K562 (cell line): ENCODE data around the gene CCDC106. TPM values are rescaled to one million over a fixed set of nuclear protein-coding genes. Genes with fewer than 3 reads are reported as not detected.
A peak's percentile ranks its signal among the peaks of the same experiment; 100 is the strongest.

Experiments used
- BMI1 ChIP-seq: fragments of 150-350 bp; IDR thresholded peaks from 2 replicates; pipeline ENCODE4 v1.6.1; 2014; ENCODE audit warnings: low read length
- CBFA2T3 ChIP-seq: fragments of 450-650 bp; IDR thresholded peaks from 2 replicates; pipeline ENCODE4 v1.6.1; 2017
- MCM5 ChIP-seq: fragments of 450-650 bp; IDR thresholded peaks from 2 replicates; pipeline ENCODE4 v1.6.1; 2016; ENCODE audit warnings: low read depth
- MTA2 ChIP-seq: fragments of 450-650 bp; IDR thresholded peaks from 2 replicates; pipeline ENCODE4 v1.6.1; 2016; ENCODE audit warnings: low read depth
- NCOA4 ChIP-seq: fragments of 450-650 bp; IDR thresholded peaks from 2 replicates; pipeline ENCODE4 v1.6.1; 2018; ENCODE audit warnings: mild to moderate bottlenecking; ENCODE audit not compliant: partially characterized antibody
- NEUROD1 ChIP-seq: fragments of 150-350 bp; IDR thresholded peaks from 2 replicates; pipeline ENCODE4 v1.6.1; 2014; ENCODE audit warnings: borderline replicate concordance, low read length, low read depth; ENCODE audit not compliant: partially characterized antibody
- NFIC ChIP-seq: fragments of 450-650 bp; IDR thresholded peaks from 2 replicates; pipeline ENCODE4 v1.6.1; 2017; ENCODE audit warnings: mild to moderate bottlenecking, inconsistent platforms
- PTRF ChIP-seq: fragments of 450-650 bp; IDR thresholded peaks from 2 replicates; pipeline ENCODE4 v1.6.1; 2016; ENCODE audit warnings: mild to moderate bottlenecking, missing genetic modification characterization, missing compliant biosample characterization
- RBFOX2 ChIP-seq: fragments of 200-400 bp; formaldehyde crosslinking; IDR thresholded peaks from 2 replicates; pipeline ENCODE4 v1.6.1; 2017; ENCODE audit warnings: low read depth, mild to moderate bottlenecking, low read length, moderate library complexity
- SAFB2 ChIP-seq: fragments of 200-400 bp; formaldehyde crosslinking; IDR thresholded peaks from 2 replicates; pipeline ENCODE4 v1.6.1; 2018; ENCODE audit warnings: borderline replicate concordance, low read length, low read depth, moderate library complexity; ENCODE audit not compliant: severe bottlenecking
- SMARCA4 ChIP-seq: fragments of 450-650 bp; IDR thresholded peaks from 2 replicates; pipeline ENCODE4 v1.6.1; 2016
- SNRNP70 ChIP-seq: fragments of 200-400 bp; formaldehyde crosslinking; optimal IDR thresholded peaks from 2 replicates; pipeline ENCODE3; 2017; ENCODE audit warnings: low read depth, low read length
- TCF3 ChIP-seq: sonication (generic); formaldehyde crosslinking; IDR thresholded peaks from 2 replicates; pipeline ENCODE4 v1.4.0; 2020; ENCODE audit warnings: mild to moderate bottlenecking, missing genetic modification reagents
- TGIF2 ChIP-seq: sonication (generic); formaldehyde crosslinking; IDR thresholded peaks from 2 replicates; pipeline ENCODE4 v1.8.1; 2022; ENCODE audit warnings: mild to moderate bottlenecking, missing genetic modification reagents, moderate library complexity
- ZKSCAN3 ChIP-seq: fragments of 250-450 bp; sonication (Bioruptor Pico); IDR thresholded peaks from 2 replicates; pipeline ENCODE4 v1.4.0; 2020
- ZSCAN29 ChIP-seq: fragments of 450-650 bp; IDR thresholded peaks from 2 replicates; pipeline ENCODE4 v1.6.1; 2017
- polyA plus RNA-seq, 8 experiments: library from polyadenylated mRNA; depleted of rRNA in 4 of 8; stranded (reverse) in 5 of 8; unstranded in 3 of 8; fragments of >200 nt; fragmentation: Nextera tagmentation in 2 of 8; fragmentation: Illumina TruSeq in 1 of 8; extraction: Ambion mirVana in 2 of 8; extraction: Trizol in 1 of 8; gene quantifications; 2 replicates each; pipeline versions ENCODE4 v1.2.1 to v1.2.3, GENCODE V29; 2011 to 2014; ENCODE audit warnings: inconsistent platforms in 1 of 8, missing spikeins in 1 of 8
- total RNA-seq, 7 experiments: library from RNA; depleted of rRNA in 6 of 7; stranded (reverse); fragments of >200 nt in 6 of 7; fragmentation: Illumina TruSeq in 2 of 7; extraction: Trizol in 2 of 7; gene quantifications; 2 replicates each; pipeline versions ENCODE4 v1.2.1 to v1.2.3, GENCODE V29; 2011 to 2021; ENCODE audit warnings: low replicate concordance in 1 of 7
- TF ChIP-seq, protein P1 (sequence below): fragments of 250-450 bp; sonication (Bioruptor Pico); IDR thresholded peaks from 2 replicates; pipeline ENCODE4 v1.8.0; 2022; ENCODE audit warnings: moderate library complexity, mild to moderate bottlenecking, inconsistent platforms
- TF ChIP-seq, protein P2 (sequence below): fragments of 200-800 bp; sonication (Bioruptor generic); IDR thresholded peaks from 2 replicates; pipeline ENCODE4 v1.6.1; 2017; ENCODE audit warnings: missing genetic modification characterization, missing compliant biosample characterization
- TF ChIP-seq, protein P3 (sequence below): fragments of 200-600 bp; sonication (generic); IDR thresholded peaks from one replicate; pipeline ENCODE4 v1.6.1; 2012; ENCODE audit warnings: mild to moderate bottlenecking, low read depth, low read length, inconsistent platforms

CCDC106 gene
- total and polyA plus RNA-seq, 9 of the 15 experiments (the other 6 are each of a cell fraction or from before 2014, with no cell fraction given): 0.10 to 27.5 (median 15.0) TPM; not detected in 1

DNA sequence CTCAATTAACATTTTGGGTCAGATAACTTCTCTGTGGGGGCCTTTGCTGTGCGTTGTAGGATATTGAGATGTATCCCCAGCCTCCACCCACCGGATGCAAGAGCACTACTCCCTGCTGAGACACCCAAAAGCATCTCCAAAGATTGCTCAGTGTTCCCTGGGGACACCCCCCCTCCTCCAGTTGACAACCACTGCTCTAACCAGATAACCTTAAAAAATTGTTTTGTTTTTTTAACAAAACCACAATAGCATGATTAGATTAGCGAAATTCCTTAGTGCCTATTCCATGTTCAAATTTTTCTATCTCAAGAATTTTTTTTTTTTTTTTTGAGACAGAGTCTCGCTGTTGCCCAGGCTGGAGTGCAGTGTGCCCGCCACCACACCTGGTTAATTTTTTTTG, 24.4 kb downstream of the CCDC106 start (continued):
- TF ChIP-seq, protein P1, sequence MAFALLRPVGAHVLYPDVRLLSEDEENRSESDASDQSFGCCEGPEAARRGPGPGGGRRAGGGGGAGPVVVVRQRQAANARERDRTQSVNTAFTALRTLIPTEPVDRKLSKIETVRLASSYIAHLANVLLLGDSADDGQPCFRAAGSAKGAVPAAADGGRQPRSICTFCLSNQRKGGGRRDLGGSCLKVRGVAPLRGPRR (CRISPR knock-in tag): no peak
- TF ChIP-seq, protein P2, sequence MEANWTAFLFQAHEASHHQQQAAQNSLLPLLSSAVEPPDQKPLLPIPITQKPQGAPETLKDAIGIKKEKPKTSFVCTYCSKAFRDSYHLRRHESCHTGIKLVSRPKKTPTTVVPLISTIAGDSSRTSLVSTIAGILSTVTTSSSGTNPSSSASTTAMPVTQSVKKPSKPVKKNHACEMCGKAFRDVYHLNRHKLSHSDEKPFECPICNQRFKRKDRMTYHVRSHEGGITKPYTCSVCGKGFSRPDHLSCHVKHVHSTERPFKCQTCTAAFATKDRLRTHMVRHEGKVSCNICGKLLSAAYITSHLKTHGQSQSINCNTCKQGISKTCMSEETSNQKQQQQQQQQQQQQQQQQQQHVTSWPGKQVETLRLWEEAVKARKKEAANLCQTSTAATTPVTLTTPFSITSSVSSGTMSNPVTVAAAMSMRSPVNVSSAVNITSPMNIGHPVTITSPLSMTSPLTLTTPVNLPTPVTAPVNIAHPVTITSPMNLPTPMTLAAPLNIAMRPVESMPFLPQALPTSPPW (CRISPR knock-in tag): peak; percentile 90
- TF ChIP-seq CBFA2T3 (peak; percentile 83), MCM5 (no peak), TCF3 (CRISPR knock-in tag) (peak; percentile 81), RBFOX2 (no peak), MTA2 (0 out of 2 replicates have a peak, but pooled peaks have one; percentile 34), ZKSCAN3 (CRISPR knock-in tag) (no peak), NCOA4 (no peak), NEUROD1 (no peak), SMARCA4 (peak; percentile 68), BMI1 (no peak), SAFB2 (no peak), SNRNP70 (no peak), ZSCAN29 (no peak), TGIF2 (no peak), NFIC (no peak), PTRF (tag) (no peak)
- TF ChIP-seq, protein P3, sequence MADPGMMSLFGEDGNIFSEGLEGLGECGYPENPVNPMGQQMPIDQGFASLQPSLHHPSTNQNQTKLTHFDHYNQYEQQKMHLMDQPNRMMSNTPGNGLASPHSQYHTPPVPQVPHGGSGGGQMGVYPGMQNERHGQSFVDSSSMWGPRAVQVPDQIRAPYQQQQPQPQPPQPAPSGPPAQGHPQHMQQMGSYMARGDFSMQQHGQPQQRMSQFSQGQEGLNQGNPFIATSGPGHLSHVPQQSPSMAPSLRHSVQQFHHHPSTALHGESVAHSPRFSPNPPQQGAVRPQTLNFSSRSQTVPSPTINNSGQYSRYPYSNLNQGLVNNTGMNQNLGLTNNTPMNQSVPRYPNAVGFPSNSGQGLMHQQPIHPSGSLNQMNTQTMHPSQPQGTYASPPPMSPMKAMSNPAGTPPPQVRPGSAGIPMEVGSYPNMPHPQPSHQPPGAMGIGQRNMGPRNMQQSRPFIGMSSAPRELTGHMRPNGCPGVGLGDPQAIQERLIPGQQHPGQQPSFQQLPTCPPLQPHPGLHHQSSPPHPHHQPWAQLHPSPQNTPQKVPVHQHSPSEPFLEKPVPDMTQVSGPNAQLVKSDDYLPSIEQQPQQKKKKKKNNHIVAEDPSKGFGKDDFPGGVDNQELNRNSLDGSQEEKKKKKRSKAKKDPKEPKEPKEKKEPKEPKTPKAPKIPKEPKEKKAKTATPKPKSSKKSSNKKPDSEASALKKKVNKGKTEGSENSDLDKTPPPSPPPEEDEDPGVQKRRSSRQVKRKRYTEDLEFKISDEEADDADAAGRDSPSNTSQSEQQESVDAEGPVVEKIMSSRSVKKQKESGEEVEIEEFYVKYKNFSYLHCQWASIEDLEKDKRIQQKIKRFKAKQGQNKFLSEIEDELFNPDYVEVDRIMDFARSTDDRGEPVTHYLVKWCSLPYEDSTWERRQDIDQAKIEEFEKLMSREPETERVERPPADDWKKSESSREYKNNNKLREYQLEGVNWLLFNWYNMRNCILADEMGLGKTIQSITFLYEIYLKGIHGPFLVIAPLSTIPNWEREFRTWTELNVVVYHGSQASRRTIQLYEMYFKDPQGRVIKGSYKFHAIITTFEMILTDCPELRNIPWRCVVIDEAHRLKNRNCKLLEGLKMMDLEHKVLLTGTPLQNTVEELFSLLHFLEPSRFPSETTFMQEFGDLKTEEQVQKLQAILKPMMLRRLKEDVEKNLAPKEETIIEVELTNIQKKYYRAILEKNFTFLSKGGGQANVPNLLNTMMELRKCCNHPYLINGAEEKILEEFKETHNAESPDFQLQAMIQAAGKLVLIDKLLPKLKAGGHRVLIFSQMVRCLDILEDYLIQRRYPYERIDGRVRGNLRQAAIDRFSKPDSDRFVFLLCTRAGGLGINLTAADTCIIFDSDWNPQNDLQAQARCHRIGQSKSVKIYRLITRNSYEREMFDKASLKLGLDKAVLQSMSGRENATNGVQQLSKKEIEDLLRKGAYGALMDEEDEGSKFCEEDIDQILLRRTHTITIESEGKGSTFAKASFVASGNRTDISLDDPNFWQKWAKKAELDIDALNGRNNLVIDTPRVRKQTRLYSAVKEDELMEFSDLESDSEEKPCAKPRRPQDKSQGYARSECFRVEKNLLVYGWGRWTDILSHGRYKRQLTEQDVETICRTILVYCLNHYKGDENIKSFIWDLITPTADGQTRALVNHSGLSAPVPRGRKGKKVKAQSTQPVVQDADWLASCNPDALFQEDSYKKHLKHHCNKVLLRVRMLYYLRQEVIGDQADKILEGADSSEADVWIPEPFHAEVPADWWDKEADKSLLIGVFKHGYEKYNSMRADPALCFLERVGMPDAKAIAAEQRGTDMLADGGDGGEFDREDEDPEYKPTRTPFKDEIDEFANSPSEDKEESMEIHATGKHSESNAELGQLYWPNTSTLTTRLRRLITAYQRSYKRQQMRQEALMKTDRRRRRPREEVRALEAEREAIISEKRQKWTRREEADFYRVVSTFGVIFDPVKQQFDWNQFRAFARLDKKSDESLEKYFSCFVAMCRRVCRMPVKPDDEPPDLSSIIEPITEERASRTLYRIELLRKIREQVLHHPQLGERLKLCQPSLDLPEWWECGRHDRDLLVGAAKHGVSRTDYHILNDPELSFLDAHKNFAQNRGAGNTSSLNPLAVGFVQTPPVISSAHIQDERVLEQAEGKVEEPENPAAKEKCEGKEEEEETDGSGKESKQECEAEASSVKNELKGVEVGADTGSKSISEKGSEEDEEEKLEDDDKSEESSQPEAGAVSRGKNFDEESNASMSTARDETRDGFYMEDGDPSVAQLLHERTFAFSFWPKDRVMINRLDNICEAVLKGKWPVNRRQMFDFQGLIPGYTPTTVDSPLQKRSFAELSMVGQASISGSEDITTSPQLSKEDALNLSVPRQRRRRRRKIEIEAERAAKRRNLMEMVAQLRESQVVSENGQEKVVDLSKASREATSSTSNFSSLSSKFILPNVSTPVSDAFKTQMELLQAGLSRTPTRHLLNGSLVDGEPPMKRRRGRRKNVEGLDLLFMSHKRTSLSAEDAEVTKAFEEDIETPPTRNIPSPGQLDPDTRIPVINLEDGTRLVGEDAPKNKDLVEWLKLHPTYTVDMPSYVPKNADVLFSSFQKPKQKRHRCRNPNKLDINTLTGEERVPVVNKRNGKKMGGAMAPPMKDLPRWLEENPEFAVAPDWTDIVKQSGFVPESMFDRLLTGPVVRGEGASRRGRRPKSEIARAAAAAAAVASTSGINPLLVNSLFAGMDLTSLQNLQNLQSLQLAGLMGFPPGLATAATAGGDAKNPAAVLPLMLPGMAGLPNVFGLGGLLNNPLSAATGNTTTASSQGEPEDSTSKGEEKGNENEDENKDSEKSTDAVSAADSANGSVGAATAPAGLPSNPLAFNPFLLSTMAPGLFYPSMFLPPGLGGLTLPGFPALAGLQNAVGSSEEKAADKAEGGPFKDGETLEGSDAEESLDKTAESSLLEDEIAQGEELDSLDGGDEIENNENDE: no peak
